ENCODE results near the gene AHDC1.
"Not testable (repeated sequence)": the region's sequence is repeated elsewhere in the genome, so short reads cannot be mapped to it uniquely, and the experiment has no call there.

AHDC1 gene

GRCh38 chr1:27561124-27561899, 42.6 kb downstream of the AHDC1 start:
- no peak overlapping the region for H3K4me3 Mint-ChIP-seq
- no peaks in the 10 kb centered on the region for H3K27me3 Mint-ChIP-seq
- H3K27ac Mint-ChIP-seq = no peak overlapping the region
- no peaks in the 10 kb centered on the region for H3K9me3 Mint-ChIP-seq
- peaks cover 36% of the 10 kb centered on the region for H3K4me1 Mint-ChIP-seq
- DNase-seq (no peak), ATAC-seq (no peak)

- Mint-ChIP-seq H3K4me1 (peaks cover 44% of the 10 kb centered on the region), H3K9me3 (no peaks in the 10 kb centered on the region), H3K4me3 (no peak overlapping the region), H3K27ac (no peak overlapping the region), H3K27me3 (no peaks in the 10 kb centered on the region)
- no peak for ATAC-seq
- DNase-seq = no peak
Measured at GRCh38 chr1:27560268-27561123, 43.4 kb downstream of the AHDC1 start.

- no peak for DNase-seq
- ATAC-seq = no peak
- no peaks in the 10 kb centered on the region for H3K9me3 Mint-ChIP-seq
- H3K27me3 Mint-ChIP-seq = no peaks in the 10 kb centered on the region
- H3K4me1 Mint-ChIP-seq = peaks cover 53% of the 10 kb centered on the region
- H3K4me3 Mint-ChIP-seq = no peak overlapping the region
- H3K27ac Mint-ChIP-seq = peak overlapping the region in 1 of 2 donors; percentile 42
Measured at GRCh38 chr1:27559466-27560030, 44.4 kb downstream of the AHDC1 start.

GRCh38 chr1:27557596-27558340, 46.2 kb downstream of the AHDC1 start:
- no peak for ATAC-seq
- peak overlapping the region in 1 of 2 donors; percentile 33 for H3K4me3 Mint-ChIP-seq
- H3K4me1 Mint-ChIP-seq = peaks cover 50% of the 10 kb centered on the region
- no peaks in the 10 kb centered on the region for H3K27me3 Mint-ChIP-seq
- H3K27ac Mint-ChIP-seq = no peak overlapping the region
- H3K9me3 Mint-ChIP-seq = no peaks in the 10 kb centered on the region
- DNase-seq = no peak

- Mint-ChIP-seq H3K4me3 (peak overlapping the region; percentile 33), H3K27me3 (no peaks in the 10 kb centered on the region), H3K4me1 (peaks cover 45% of the 10 kb centered on the region), H3K9me3 (no peaks in the 10 kb centered on the region), H3K27ac (peak overlapping the region; percentile 1 to 3)
- peak; percentile 77 to 78 for DNase-seq
- ATAC-seq = peak; percentile 79
Measured at GRCh38 chr1:27556781-27557595, 47.0 kb downstream of the AHDC1 start.

- DNase-seq (no peak), ATAC-seq (peak; percentile 26)
- Mint-ChIP-seq H3K27me3 (no peaks in the 10 kb centered on the region), H3K4me3 (peak overlapping the region; percentile 6 to 33), H3K27ac (peak overlapping the region; percentile 84 to 87), H3K4me1 (peaks cover 45% of the 10 kb centered on the region), H3K9me3 (no peaks in the 10 kb centered on the region)
Measured at GRCh38 chr1:27556435-27556780, 47.5 kb downstream of the AHDC1 start.

GRCh38 chr1:27555700-27556424, 48.1 kb downstream of the AHDC1 start:
- no peaks in the 10 kb centered on the region for H3K27me3 Mint-ChIP-seq
- peaks cover 45% of the 10 kb centered on the region for H3K4me1 Mint-ChIP-seq
- peak overlapping the region; percentile 33 to 38 for H3K4me3 Mint-ChIP-seq
- peak; percentile 70 for ATAC-seq
- H3K27ac Mint-ChIP-seq = peak overlapping the region; percentile 84 to 87
- DNase-seq = peak in 1 of 2 donors; percentile 38
- no peaks in the 10 kb centered on the region for H3K9me3 Mint-ChIP-seq

- ATAC-seq = no peak
Measured at GRCh38 chr1:27554759-27555699, 48.9 kb downstream of the AHDC1 start.

GRCh38 chr1:27554293-27554692, 49.7 kb downstream of the AHDC1 start:
- no peak overlapping the region for H3K27ac Mint-ChIP-seq
- no peaks in the 10 kb centered on the region for H3K27me3 Mint-ChIP-seq
- no peak overlapping the region for H3K4me3 Mint-ChIP-seq
- no peaks in the 10 kb centered on the region for H3K9me3 Mint-ChIP-seq
- DNase-seq (no peak), ATAC-seq (no peak)
- peaks cover 36% of the 10 kb centered on the region for H3K4me1 Mint-ChIP-seq

More at GRCh38 chr1:27554759-27555699, 48.9 kb downstream of the AHDC1 start:
- H3K27ac Mint-ChIP-seq = peak overlapping the region in 1 of 2 donors; percentile 21
- H3K9me3 Mint-ChIP-seq = no peaks in the 10 kb centered on the region
- no peak overlapping the region for H3K4me3 Mint-ChIP-seq
- no peaks in the 10 kb centered on the region for H3K27me3 Mint-ChIP-seq
- no peak for DNase-seq
- H3K4me1 Mint-ChIP-seq = peaks cover 40% of the 10 kb centered on the region

GRCh38 chr1:27553823-27554222, 50.1 kb downstream of the AHDC1 start:
- H3K27ac Mint-ChIP-seq, H3K9me3 Mint-ChIP-seq, H3K4me3 Mint-ChIP-seq, H3K27me3 Mint-ChIP-seq, DNase-seq, ATAC-seq: not testable (repeated sequence)
- peaks cover 36% of the 10 kb centered on the region for H3K4me1 Mint-ChIP-seq

- H3K4me3 Mint-ChIP-seq = no peak overlapping the region
- H3K27me3 Mint-ChIP-seq = no peaks in the 10 kb centered on the region
- H3K27ac Mint-ChIP-seq = no peak overlapping the region
- peaks cover 34% of the 10 kb centered on the region for H3K4me1 Mint-ChIP-seq
- H3K9me3 Mint-ChIP-seq = no peaks in the 10 kb centered on the region
- DNase-seq (no peak), ATAC-seq (no peak)
Measured at GRCh38 chr1:27552911-27553420, 51.0 kb downstream of the AHDC1 start.

- Mint-ChIP-seq H3K27ac (no peak overlapping the region), H3K4me3 (no peak overlapping the region), H3K4me1 (peaks cover 24% of the 10 kb centered on the region), H3K9me3 (no peaks in the 10 kb centered on the region), H3K27me3 (no peaks in the 10 kb centered on the region)
- DNase-seq (no peak), ATAC-seq (no peak)
Measured at GRCh38 chr1:27551953-27552312, 52.0 kb downstream of the AHDC1 start.

All from stimulated activated naive CD8-positive, alpha-beta T cell treated with anti-CD3 and anti-CD28 coated beads, Interleukin-15, amount 100 ng/mL, for 72 hours (primary cell).